Inferior parietal cortex (tissue), 1 donor: ENCODE results near the gene IMPACT.

ENCODE experiments used
- DNase-seq: peaks from one replicate; pipeline ENCODE4 v3.0.0-alpha.2; 2016; ENCODE audit errors: extremely low spot score

IMPACT gene

GRCh38 chr18:24421831-24422230, 4.6 kb upstream of the IMPACT start:
- DNase-seq, result no peak

GRCh38 chr18:24426073-24426397, 435 bp upstream of the IMPACT start:
- no peak for DNase-seq

GRCh38 chr18:24427484-24427883, 1.0 kb downstream of the IMPACT start:
- no peak for DNase-seq

- no peak for DNase-seq
Measured at GRCh38 chr18:24428709-24429108, 2.2 kb downstream of the IMPACT start.

- no peak for DNase-seq
Measured at GRCh38 chr18:24429188-24429587, 2.7 kb downstream of the IMPACT start.

DNA sequence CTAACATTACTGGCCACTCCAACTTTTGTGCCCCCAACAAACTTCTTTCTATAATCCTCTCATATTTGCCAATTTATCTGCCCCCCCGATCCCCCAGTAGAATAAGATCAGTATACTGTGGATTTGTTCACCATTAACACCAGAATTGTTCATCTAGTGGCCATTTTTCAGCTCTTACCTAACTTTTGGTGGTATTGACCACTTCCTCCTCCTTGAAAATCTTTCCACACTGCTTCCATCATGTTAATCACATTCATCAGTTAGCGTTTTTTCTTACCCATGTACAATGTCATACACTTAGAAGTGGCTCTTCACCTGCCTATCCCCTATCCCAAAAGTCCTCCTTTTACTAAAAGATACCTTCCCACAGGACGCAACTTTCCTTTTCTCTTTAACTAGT, 6.1 kb downstream of the IMPACT start:
- DNase-seq, result no peak

DNA sequence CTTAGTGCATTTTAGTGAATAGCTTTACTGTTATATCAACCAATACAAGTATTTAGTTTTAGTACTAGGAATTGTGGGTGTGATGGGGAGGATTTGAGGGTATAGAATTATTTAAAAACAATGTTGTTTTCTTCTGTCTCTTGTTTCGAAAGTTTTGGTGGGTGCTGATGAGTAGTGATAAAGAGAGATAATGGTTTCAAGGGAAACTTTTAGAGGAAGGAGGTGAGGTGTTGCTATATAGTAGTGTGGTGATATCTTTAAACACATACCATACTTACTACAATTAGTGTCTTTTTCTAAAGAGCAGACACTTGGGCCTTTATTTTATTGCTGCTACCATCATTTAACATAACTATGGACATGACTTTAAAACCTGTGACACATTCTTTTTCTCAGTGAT, 10.5 kb downstream of the IMPACT start:
- no peak for DNase-seq

DNA sequence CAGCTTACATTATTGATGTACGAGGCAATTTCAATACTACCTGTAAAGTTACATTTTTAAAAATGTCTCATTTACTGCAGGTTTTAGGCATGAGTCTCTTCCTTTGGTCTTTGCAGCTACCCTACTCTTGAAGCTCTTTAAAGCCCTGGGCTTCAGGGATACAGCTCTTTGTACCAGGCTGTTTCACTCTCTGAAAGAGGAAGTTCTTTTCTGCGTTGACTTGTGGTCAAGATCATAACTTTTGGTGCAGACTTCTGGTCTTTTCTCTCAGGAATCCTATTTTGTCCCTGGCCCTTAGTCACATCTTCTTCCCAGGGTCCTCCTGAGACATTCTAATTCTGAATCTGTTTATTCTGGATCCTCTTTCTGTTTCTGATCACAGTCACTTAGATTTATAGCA, 17.4 kb downstream of the IMPACT start:
- peak; percentile 18 for DNase-seq

DNA sequence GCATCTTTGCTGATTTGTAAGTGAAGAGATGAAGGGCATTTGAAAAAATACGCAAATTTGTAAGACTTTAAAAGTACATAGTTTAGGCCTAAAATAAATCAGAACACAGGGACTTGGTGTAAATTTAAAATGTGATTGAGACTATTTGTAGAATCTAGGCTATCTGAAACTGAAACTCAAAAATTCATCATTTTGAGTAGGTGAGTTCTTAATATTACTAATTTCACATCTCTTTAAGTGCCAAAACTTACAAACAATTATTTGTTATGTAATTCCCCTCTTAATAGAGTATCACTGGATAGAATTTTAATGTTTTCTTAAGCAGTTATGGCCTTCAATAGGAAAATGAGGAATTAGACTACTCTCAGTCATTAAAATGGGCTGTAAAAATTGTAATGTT, 20.0 kb downstream of the IMPACT start:
- DNase-seq, result no peak

DNA sequence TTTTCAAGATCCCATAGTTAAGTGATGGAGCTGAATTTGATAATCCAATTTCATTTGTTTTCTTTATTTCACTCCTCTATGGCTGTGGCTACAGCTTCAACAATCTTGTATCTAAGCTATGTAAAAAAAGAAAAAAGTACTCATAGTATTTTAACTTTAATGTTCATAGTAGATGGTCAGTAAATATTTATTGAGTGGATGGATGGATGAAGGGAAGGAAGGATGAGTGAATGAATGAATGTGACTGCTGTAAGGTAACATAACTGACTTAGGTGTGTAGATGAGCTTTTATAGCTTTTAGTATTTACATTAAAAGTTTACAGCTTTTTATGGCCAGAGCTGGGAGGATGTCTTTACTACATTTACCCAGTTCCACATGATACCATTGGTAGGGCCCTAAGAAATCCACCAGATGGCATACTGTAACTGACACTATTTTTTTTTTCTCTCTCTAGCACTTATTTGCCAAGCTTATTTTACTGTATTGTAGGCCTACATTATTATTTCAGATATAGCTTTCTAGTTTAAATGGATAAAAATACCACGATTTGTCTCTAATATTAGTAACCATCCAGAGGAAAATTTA, 20.6 kb downstream of the IMPACT start:
- no peak for DNase-seq

- no peak for DNase-seq
Measured at GRCh38 chr18:24447961-24448360, 21.5 kb downstream of the IMPACT start.

DNA sequence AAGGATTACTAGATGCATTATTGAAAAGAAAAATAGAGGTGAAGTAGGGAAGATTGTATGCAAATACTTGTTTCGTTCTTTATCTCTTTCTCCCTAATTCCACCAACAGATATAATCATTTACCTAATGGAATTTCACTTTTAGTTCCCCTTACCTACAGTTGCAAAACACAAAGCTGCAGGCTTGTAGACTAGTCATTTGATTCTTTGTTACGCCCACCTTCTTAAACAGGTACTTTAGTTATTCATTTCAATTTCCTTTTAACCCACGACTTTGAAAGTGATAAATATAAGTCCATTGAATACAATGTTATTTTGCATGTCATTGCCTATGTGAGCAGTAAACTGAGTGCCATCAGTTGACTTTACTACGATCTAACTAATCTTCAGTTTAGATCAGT, 30.1 kb downstream of the IMPACT start:
- DNase-seq, result no peak

GRCh38 chr18:24459772-24460171, 33.3 kb downstream of the IMPACT start:
- DNase-seq, result no peak

DNA sequence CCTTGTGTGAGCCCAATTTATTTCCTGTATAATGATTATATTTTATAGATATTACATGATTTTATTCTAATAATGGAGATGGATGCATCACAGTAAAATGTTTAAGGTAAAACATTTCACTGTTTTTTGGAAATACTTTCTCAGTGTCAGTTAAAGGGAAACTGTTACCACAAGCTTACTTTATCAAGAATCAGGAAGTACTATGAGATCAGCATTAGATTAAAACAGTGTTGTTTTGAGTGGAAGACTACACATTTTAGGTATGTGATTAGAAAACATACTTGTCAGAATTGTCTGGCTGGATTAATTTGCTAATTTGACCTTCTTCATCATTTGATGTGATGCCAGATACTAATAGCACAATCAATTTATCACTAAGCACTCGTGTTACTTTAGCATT, 33.9 kb downstream of the IMPACT start, which contains the start of gene HRH4:
Gene HRH4 (plus strand): TSS at position 250 of the 400 bp plus-strand sequence. CDS start 92 bp downstream, at position 342.
- DNase-seq, result no peak

DNA sequence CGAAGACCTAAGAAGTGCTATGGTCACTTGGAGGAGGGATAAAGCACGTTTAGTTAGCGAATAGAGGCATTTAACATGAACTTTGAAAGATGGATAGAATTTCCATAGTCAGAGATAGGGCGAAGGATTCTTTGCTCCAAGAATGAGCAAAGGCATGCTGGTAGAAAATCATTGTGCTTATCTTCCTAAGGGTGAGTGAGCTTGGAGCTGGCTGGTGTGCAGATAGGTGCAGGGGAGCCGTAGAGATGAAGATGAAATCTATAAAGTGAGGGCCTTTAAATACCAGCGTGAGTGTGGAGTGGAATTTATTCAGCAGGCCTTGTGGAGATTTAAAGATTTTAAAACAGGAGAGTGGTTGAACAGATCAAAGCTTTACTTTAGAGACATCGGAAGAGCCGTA, 35.5 kb downstream of the IMPACT start:
- DNase-seq, result no peak

GRCh38 chr18:24462838-24463775, 36.6 kb downstream of the IMPACT start:
- no peak for DNase-seq

DNA sequence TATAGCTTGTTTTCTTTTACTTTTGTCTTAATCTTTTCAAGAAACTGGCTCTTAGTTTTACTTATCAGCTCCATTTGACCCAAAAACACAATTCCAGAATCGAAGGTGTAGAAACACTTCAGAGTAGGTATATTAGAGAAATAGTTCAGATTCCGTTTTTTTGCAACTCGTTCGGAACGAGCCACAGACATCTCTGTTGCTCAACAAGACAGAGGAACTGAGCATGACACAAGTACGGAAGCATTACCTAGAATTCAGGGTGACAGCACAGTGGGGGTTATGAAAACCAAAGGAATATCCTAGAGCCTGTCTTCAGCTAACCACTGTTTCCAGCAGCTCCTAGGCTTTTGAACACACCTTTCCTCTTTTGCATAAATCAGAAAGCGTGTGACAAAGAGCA, 39.0 kb downstream of the IMPACT start:
- no peak for DNase-seq

DNA sequence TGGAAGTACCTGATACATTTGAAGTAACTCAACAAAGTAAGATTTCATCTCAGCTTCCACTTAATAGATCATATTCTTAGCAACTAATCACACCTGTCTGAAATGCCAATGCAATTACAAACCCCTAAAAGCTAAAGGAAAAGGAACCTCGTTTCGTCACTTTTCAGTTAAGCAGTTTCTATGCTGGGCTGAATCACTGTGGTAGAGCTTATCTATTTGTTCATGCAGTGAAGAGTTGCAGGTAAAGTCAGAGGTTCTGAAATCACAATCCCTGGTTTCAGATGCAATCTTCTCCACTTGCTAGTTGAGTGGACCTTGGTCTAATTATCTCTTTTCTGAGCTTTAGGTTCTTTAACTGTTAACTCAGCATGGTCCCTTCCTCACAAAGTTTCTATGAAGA, 40.3 kb downstream of the IMPACT start:
- DNase-seq, result no peak

DNA sequence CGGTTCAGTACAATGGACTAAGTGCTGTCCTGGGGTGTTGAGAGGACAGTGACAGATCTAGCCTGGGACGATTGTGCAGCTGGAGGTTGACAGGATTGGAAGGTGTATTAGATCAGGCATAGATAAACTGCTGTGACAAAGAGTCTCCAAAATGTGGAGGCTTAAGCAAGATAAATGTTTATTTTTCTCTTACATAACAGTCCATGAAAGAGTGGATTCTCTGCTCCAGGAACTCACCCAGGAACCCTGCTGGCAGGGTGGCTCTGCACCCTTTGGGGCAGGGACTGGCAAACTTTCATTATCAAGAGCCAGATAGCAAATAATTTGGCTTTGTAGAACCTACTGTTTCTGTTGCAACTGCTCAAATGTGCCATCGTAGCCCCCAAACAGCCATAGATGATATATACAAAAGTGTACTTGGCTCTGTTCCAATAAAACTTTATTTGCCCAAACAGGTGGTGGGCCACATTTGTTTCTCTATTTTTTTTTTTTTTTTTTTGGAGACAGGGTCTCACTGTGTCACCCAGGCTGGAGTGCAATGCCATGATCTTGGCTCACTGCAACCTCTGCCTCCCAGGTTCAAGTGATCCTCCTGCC, 43.6 kb downstream of the IMPACT start:
- no peak for DNase-seq

- no peak for DNase-seq
Measured at GRCh38 chr18:24470805-24471204, 44.3 kb downstream of the IMPACT start.

GRCh38 chr18:24472591-24472990, 46.1 kb downstream of the IMPACT start:
- no peak for DNase-seq

- DNase-seq, result no peak
Measured at GRCh38 chr18:24474406-24474805, 47.9 kb downstream of the IMPACT start.
